NCI-H1930 (cell line): ENCODE data around the gene MRPL20.
"Not testable (repeated sequence)": the region's sequence is repeated elsewhere in the genome, so short reads cannot be mapped to it uniquely, and the experiment has no call there.

Experiments
- DNase-seq, 2 experiments: peaks; one replicate each; lab custom pipeline; 2025; lab: John Stamatoyannopoulos, UW

MRPL20 gene

GRCh38 chr1:1406101-1406820, 832 bp downstream of the MRPL20 start:
- no peak for DNase-seq

GRCh38 chr1:1403653-1404052, 3.4 kb downstream of the MRPL20 start:
- no peak for DNase-seq

- not testable (repeated sequence) for DNase-seq
These were observed 4.1 kb downstream of the MRPL20 start for GRCh38 chr1:1402901-1403392.

GRCh38 chr1:1402072-1402900, 4.8 kb downstream of the MRPL20 start:
- peak; percentile 20 to 21 for DNase-seq

GRCh38 chr1:1401457-1402010, 5.6 kb downstream of the MRPL20 start:
- no peak for DNase-seq

- no peak for DNase-seq
These were observed 6.3 kb downstream of the MRPL20 start for GRCh38 chr1:1400576-1401456.

GRCh38 chr1:1399872-1400575, 7.1 kb downstream of the MRPL20 start:
- no peak for DNase-seq

GRCh38 chr1:1399187-1399871, 7.8 kb downstream of the MRPL20 start, which contains the start of gene CCNL2:
TSS of gene CCNL2 (minus strand) at chr1:1399335. CDS start at chr1:1399306, 29 bp downstream.
- DNase-seq: peak; percentile 92 to 98

GRCh38 chr1:1398677-1399186, 8.4 kb downstream of the MRPL20 start:
- DNase-seq: no peak

GRCh38 chr1:1397839-1398523, 9.1 kb downstream of the MRPL20 start:
- no peak for DNase-seq

GRCh38 chr1:1395166-1395565, 11.9 kb downstream of the MRPL20 start:
- no peak for DNase-seq

- no peak for DNase-seq
These were observed 13.0 kb downstream of the MRPL20 start for GRCh38 chr1:1394116-1394515.

GRCh38 chr1:1393428-1393827, 13.7 kb downstream of the MRPL20 start:
- DNase-seq: no peak

GRCh38 chr1:1393014-1393413, 14.1 kb downstream of the MRPL20 start:
- no peak for DNase-seq

GRCh38 chr1:1391225-1391624, 15.9 kb downstream of the MRPL20 start:
- no peak for DNase-seq

- no peak for DNase-seq
These were observed 16.4 kb downstream of the MRPL20 start for GRCh38 chr1:1390675-1391074.

GRCh38 chr1:1388078-1388472, 19.0 kb downstream of the MRPL20 start:
- no peak for DNase-seq

- DNase-seq: no peak
These were observed 19.7 kb downstream of the MRPL20 start for GRCh38 chr1:1387098-1388077.
